WERI-Rb-1 (cell line): ENCODE measurements around the gene INTS13.

Source experiments
- DNase-seq: peaks from one replicate; pipeline ENCODE4 v3.0.0-alpha.2; 2020
- H3K27ac ChIP-seq: fragments of 250-450 bp; sonication (Bioruptor Pico); 2 replicates; pipeline ENCODE4 v1.5.1; 2020; ENCODE audit warnings: mild to moderate bottlenecking, moderate library complexity
- H3K27me3 ChIP-seq: fragments of 250-450 bp; sonication (Bioruptor Pico); 2 replicates; pipeline ENCODE4 v1.5.1; 2021; ENCODE audit warnings: mild to moderate bottlenecking, low read depth, moderate library complexity; ENCODE audit not compliant: insufficient read depth, severe bottlenecking
- H3K36me3 ChIP-seq: fragments of 250-450 bp; sonication (Bioruptor Pico); 2 replicates; pipeline ENCODE4 v1.5.1; 2020; ENCODE audit warnings: mild to moderate bottlenecking, moderate library complexity
- H3K4me3 ChIP-seq: 2 replicates; pipeline ENCODE4 v1.5.1; 2011; ENCODE audit warnings: low read depth, mild to moderate bottlenecking, control low read depth, low read length
- H3K9me3 ChIP-seq: fragments of 250-450 bp; sonication (Bioruptor Pico); 2 replicates; pipeline ENCODE4 v1.5.1; 2021; ENCODE audit warnings: mild to moderate bottlenecking, moderate library complexity; ENCODE audit not compliant: severe bottlenecking
- TF ChIP-seq, protein P1 (sequence below): IDR thresholded peaks from 2 replicates; pipeline ENCODE4 v1.5.1; 2011; ENCODE audit warnings: low read depth, mild to moderate bottlenecking, control low read depth, inconsistent platforms, low read length

Gene INTS13

GRCh38 chr12:26884765-26885576 lies 52.8 kb downstream of the INTS13 start:
- DNase-seq, result peak; percentile 84
- H3K9me3 ChIP-seq, result no peaks in the 10 kb centered on the region
- H3K4me3 ChIP-seq, result no peak overlapping the region

GRCh38 chr12:26880625-26881024 lies 57.2 kb downstream of the INTS13 start:
- Histone ChIP-seq H3K27ac (no peak overlapping the region), H3K9me3 (no peaks in the 10 kb centered on the region), H3K27me3 (no peaks in the 10 kb centered on the region), H3K36me3 (no peaks in the 10 kb centered on the region), H3K4me3 (no peak overlapping the region)
- no peak for DNase-seq
- TF ChIP-seq, protein P1, sequence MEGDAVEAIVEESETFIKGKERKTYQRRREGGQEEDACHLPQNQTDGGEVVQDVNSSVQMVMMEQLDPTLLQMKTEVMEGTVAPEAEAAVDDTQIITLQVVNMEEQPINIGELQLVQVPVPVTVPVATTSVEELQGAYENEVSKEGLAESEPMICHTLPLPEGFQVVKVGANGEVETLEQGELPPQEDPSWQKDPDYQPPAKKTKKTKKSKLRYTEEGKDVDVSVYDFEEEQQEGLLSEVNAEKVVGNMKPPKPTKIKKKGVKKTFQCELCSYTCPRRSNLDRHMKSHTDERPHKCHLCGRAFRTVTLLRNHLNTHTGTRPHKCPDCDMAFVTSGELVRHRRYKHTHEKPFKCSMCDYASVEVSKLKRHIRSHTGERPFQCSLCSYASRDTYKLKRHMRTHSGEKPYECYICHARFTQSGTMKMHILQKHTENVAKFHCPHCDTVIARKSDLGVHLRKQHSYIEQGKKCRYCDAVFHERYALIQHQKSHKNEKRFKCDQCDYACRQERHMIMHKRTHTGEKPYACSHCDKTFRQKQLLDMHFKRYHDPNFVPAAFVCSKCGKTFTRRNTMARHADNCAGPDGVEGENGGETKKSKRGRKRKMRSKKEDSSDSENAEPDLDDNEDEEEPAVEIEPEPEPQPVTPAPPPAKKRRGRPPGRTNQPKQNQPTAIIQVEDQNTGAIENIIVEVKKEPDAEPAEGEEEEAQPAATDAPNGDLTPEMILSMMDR, result no peak

More at GRCh38 chr12:26884765-26885576, 52.8 kb downstream of the INTS13 start:
- no peaks in the 10 kb centered on the region for H3K36me3 ChIP-seq
- no peak overlapping the region for H3K27ac ChIP-seq
- TF ChIP-seq, protein P1, result peak; percentile 87
- no peaks in the 10 kb centered on the region for H3K27me3 ChIP-seq

- Histone ChIP-seq H3K27ac (no peak overlapping the region), H3K9me3 (no peaks in the 10 kb centered on the region), H3K27me3 (no peaks in the 10 kb centered on the region), H3K36me3 (no peaks in the 10 kb centered on the region), H3K4me3 (no peak overlapping the region)
- peak; percentile 29 for DNase-seq
- TF ChIP-seq, protein P1, result no peak
These were observed 59.1 kb downstream of the INTS13 start for GRCh38 chr12:26878661-26879119.

- DNase-seq, result no peak
- TF ChIP-seq, protein P1, result no peak
- H3K27me3 ChIP-seq, result no peaks in the 10 kb centered on the region
- H3K36me3 ChIP-seq, result no peaks in the 10 kb centered on the region
- no peaks in the 10 kb centered on the region for H3K9me3 ChIP-seq
- H3K4me3 ChIP-seq, result no peak overlapping the region
- H3K27ac ChIP-seq, result no peak overlapping the region
These were observed 63.1 kb downstream of the INTS13 start for GRCh38 chr12:26874501-26875296.

DNA sequence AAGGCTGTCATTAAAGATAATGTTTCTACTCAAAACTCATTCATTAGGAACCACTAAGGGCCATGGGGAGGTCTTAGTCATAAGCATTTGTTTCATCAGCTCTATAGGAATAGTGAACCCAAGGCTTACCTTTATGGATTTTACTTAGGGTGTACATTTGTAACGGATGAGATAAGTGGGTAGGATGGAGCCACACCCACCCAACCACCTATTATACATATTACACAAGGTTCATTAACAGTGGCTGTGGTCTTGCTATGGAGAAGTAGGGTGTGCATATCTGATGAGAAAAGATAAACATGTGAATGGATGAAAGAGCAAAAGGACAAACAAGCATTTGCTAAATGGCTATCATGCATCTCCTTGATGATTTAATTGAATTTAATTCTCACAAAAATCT lies 65.2 kb downstream of the INTS13 start:
- no peaks in the 10 kb centered on the region for H3K27me3 ChIP-seq
- no peaks in the 10 kb centered on the region for H3K36me3 ChIP-seq
- H3K4me3 ChIP-seq, result no peak overlapping the region
- no peaks in the 10 kb centered on the region for H3K9me3 ChIP-seq
- no peak overlapping the region for H3K27ac ChIP-seq
- DNase-seq, result no peak
- TF ChIP-seq, protein P1, result no peak
